HG03064 (cell line): ENCODE data around the gene PTP4A2.
"Not testable (repeated sequence)": the region's sequence is repeated elsewhere in the genome, so short reads cannot be mapped to it uniquely, and the experiment has no call there.

Experiments
- ATAC-seq: cut with Tn5 transposase; IDR thresholded peaks from one replicate; pipeline ENCODE4 v1.9.1; 2021; ENCODE audit warnings: low read depth; ENCODE audit not compliant: unreplicated experiment

Gene PTP4A2

DNA sequence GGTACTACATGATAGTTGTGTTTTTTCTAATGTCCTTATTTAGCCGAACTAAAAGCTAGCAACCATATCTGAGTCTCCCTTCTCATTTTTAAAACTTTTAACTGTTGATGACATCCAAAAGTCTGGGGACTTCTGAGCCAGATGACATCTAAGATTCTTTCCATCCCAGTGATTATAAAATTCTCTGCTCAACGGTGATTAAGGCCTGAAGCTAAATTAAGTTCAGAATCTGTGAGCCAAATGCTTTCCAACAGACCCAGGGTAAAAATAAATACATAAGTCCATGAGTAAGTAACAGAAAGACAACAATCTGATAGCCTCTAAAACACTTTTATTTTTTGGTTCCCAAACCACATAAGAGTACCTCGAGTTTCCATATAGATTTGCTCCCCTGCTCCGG lies 13.1 kb upstream of the PTP4A2 start:
- ATAC-seq = no peak

GRCh38 chr1:31949862-31950261 lies 11.7 kb upstream of the PTP4A2 start:
- ATAC-seq = no peak

DNA sequence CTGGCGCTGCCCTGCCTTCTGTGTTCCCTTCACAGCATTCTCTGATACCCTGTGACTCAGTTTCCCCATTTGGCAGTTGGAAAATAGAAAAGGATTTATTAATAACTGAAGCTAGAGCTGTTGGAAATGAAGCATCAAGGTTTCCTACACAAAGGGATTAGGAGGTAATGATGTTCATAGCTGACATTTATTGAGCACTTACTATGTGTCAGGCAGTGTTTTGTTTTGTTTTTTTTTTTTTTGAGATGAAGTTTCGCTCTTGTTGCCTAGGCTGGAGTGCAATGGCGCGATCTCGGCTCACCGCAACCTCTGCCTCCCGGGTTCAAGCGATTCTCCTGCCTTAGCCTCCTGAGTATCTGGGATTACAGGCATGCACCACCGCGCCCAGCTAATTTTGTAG lies 7.5 kb upstream of the PTP4A2 start:
- not testable (repeated sequence) for ATAC-seq

DNA sequence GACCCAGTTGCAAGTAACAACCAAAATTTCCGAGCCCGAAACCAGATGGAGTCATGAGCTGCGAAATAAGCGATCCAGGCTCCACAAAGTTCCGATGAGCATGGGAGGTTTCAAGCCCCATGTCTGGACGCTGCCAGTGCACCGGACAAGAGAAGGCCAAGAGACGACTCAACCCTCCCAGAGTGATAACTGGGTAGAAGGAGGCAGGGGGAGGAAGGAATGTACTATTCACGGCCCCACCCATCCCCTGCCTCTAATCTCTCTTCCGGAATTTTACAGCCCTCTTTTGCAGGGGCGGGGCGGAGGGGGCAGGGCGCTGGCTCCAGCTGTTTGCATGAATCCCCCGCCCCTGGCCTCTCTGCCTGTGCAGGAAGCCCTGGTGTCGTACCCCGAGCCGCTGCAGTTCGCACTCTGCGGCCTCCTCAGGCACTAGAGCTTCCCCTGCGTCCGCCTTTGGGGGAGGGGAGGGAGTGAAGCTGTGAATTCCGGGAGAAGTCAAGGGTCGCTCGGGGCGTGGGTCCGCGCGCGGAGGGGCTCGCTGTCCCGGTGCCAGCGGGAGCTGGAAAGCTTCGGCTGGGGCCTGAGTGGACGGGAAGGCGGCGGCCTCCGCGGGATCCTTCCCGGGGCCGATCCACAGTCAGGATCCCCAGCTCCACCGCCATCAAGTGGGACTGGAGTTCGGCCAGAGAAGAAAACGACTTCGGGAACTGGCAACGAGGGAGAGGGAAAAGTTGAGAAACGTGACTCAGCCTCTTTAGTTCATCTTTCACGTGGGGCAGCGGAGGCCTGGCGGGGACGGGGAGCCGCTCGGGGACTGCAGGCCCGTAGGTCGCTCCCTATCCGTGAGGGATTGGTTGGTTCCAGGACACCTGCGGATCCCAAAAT lies 6.3 kb upstream of the PTP4A2 start:
- ATAC-seq = no peak

DNA sequence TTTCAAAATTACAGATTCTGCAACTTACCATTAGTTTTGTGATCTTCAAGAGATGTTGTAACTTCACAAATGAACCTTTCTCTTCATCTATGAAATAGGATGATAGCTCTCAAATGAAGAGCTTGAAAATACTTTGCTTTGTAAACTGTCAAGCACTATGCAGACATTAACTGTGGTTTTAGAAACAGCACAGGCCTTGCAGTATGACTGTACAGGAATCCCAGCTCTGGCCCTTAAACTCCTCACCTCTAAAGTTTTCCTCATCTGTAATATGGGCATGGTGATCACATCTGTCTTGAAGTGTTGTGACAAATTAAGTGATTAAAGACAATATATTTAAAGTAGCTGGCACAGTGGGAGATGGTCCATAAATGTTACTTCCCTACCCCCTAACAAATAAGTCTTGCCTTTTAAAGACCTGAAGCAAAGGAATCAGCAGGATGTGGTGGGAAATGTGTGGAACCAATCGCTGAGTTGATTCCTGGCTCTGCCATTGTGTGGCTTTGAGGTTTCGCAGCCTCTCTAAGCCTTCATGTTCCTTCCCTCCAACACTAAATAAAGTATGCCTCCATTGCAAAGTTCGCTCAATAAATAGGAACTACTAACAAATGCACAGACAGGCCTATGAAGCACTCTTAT lies 5.5 kb upstream of the PTP4A2 start:
- no peak for ATAC-seq

DNA sequence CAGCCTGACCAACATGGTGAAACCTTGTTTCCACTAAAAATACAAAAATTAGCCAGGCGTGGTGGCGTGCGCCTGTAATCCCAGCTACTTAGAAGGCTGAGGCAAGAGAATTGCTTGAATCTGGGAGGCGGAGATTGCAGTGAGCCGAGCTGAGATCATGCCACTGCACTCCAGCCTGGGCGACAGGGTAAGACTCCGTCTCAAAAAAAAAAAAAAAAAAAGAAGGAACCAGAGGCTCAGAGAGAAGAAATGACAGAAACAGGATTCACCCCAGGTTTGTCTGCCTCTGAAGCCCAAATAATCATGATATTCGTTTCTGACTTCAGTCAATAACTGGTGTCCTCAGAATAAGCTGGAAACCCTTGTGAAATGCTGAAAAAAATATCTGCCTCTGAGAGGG lies 3.9 kb upstream of the PTP4A2 start:
- ATAC-seq = not testable (repeated sequence)

DNA sequence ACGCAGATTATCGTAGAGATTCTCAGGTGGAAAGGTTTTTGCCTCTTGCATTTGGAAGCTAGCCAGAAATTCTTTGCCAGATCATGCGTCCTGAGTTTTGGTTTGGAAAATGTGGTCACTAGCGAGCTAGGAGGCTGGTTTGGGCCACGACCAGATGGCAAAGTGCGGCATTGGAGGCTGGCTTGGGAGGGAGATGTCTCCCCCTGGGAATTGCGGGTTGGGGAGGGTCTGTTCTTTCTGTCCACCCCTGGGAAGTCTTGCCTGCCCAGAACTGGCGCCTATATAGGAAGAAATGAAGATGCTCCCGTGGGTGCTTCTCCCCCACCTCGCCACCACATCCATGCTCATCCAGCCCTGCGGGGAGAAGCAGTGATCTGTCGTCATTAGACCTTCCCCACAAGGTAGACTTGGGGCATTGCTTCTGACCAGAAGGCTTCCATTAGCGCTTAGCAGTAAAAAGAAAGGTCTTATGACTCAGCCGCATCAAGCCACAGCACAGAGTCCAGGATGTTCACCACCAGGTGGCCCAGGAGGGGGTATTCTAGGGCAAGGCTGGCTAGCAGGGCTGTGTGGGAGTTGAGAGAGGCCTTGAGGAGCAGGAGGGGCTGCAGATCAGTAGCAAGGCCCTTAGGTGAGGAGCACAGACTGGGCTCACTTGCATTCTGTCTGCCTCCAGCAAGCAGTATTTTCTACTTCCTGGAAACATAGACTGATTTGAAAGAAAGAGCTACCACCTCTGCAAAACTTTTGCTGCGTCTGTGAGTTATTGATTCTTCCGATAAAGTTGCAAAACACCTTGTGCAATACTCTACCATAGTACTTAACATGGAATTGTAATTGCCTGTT lies 1.5 kb upstream of the PTP4A2 start:
- ATAC-seq = no peak

DNA sequence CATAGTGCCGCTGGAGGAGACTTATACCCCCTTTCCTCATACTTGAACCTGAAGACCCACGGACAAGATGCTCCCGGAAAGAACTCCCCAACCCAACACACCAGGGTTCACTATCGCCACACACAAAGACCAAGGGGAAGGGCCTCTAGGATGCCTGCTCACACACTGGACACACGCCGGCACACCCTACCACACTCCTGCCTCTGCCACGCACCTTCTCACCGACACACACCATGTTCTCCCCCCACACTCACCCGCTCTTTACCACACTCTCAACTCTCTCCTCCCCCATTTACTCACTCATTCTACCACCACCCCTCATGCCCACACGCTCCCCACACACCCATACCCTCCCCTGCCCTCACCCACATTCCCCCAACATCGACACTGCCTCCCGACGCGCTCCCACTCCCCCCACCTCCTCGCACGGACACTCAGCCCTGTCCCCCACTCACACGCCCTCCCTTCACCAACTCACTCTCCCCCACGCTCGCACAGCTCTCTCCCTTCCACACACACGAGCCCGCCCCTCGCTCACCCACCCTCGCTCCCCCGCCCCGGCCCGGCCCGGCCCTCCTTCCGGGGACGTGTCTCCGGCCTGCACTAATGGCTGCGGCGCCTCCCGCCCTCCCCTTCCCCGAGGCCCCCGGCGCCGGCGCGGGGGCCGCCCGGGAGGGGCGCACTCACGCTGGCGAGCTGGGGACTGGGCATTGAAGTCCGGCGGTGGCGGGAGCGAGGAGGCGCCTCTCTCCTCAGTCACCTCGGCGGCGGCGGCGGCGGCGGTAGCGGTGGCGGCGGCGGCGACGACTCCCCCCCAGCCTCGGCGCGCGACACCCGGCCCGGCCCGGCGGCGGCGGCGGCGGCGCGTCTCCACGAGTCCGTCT lies 626 bp downstream of the PTP4A2 start:
- ATAC-seq = peak; percentile 28

DNA sequence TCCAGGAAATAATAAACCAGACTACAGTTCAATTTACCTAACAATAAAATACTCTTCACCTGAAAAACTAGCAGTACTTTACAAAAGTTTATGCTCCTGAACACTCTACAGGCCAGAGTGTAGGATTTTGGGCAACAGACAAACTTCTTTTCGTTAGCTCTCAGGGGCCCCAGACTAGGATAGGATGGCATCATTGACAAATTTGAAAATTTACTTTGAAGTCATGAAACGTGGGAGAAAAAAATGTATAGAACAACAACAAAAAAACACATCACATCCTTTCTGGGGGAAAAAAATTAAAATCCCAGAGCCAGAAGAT lies 1.2 kb downstream of the PTP4A2 start:
- no peak for ATAC-seq

GRCh38 chr1:31936278-31936980 lies 1.7 kb downstream of the PTP4A2 start:
- ATAC-seq = no peak

GRCh38 chr1:31934706-31935629 lies 3.2 kb downstream of the PTP4A2 start:
- no peak for ATAC-seq

GRCh38 chr1:31932491-31933316 lies 5.5 kb downstream of the PTP4A2 start:
- ATAC-seq = no peak

DNA sequence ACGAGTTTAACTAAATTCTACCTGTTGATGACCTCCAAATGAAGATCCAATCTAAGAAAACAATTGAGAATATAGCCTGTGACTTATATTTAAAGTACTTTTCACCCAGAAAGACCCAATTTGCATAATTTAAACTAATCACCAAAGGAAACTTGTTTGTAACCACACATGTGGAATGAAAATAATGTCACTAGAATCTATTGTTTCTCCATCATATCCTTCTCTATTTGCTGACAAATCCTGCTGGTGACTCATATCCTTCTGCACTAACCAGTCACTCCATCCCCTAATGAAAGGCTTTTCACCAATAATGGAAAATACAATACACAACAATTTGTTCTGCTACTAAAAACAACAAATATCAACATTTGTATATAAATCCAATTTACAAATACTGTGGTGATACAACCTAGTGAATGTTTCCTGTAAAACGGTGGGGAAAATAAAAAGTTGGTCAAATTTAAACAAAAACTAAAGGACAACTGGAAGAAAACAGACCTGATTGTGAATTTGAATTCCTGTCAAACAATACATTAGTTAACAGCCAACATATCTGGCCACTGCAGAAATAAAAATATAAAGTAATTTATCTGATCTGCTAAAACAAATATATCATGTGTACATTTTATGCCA lies 6.5 kb downstream of the PTP4A2 start:
- no peak for ATAC-seq

- ATAC-seq = no peak
These were observed 7.2 kb downstream of the PTP4A2 start for GRCh38 chr1:31930836-31931592.

DNA sequence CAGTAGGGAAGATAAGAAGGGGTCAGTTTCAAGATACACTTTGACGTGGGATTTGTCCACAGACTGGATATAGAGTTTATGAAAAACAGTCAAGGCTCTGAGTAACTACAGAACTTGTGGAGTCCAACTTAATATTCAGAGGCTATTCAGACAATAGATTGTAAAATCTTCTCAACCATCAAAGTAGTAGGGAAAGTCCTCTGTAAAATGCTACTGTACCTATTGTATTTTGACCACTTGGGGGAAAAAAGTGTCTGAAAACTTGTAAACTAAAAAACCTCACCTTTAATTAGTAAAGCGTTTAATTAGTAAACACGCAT lies 10.5 kb downstream of the PTP4A2 start:
- ATAC-seq = no peak

DNA sequence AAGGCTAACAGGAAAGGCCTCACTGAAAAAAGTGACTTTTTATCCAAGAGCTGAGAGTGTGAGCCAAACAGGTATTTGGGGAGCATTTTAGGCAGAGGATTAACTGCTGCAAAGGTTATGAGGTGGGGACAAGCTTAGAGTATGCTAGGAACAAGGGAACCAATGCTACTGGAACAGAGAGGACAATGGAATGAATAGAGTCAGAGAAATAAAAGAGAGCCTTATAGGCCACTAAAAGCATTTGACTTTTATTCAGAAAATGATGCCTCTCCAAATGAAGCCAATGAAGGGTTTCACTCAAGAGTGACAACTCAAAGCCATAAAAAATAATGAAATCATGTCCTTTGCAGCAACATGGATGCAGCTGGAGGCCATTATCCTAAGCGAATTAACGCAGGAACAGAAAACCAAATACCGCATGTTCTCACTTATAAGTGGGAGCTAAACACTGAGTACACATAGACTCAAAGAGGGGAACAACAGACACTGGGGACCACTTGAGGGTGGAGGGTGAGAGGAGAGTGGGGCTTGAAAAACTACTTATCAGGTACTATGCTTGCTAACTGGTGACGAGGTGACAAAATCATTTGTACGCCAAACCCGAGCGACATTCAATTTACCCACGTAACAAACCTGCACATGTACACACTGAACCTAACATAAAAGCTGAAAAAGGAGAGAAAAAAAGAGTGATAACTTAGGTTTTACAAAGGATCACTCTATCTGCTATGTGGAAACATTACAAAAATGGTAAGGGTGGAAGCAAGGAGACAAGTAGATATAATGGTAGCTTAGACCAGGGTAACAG lies 11.1 kb downstream of the PTP4A2 start:
- no peak for ATAC-seq
